Renal cortex interstitium (tissue), 11 donors: ENCODE measurements around the gene SLCO2B1. TPM values are rescaled to one million over a fixed set of nuclear protein-coding genes. Genes with fewer than 3 reads are reported as not detected.

ENCODE experiments used
- DNase-seq, 11 donors: peaks; one replicate each; pipeline ENCODE4 v3.0.0-alpha.2; 2013; ENCODE audit warnings: low read depth in 9 of 11, low spot score in 4 of 11; ENCODE audit errors: extremely low read depth in 1 of 11
- polyA plus RNA-seq, 3 donors: library from polyadenylated mRNA; unstranded; fragments of 120-200 nt; gene quantifications; one replicate each; pipeline ENCODE4 v1.2.1, GENCODE V29; 2013; ENCODE audit not compliant: insufficient read length in 3 of 3

The SLCO2B1 gene
- polyA plus RNA-seq, 3 donors = 7.5 to 11.6 (median 11.3) TPM

GRCh38 chr11:75184051-75184450 is 33.1 kb downstream of the SLCO2B1 start:
- DNase-seq = no peak

- DNase-seq = no peak
Measured at GRCh38 chr11:75184757-75185425, 34.0 kb downstream of the SLCO2B1 start.

- no peak for DNase-seq
Measured at GRCh38 chr11:75185866-75186265, 35.0 kb downstream of the SLCO2B1 start.

- DNase-seq = no peak
Measured at GRCh38 chr11:75186999-75187398, 36.1 kb downstream of the SLCO2B1 start.

GRCh38 chr11:75188671-75189070 is 37.8 kb downstream of the SLCO2B1 start:
- DNase-seq = no peak

GRCh38 chr11:75189108-75189507 is 38.2 kb downstream of the SLCO2B1 start:
- DNase-seq = no peak

- no peak for DNase-seq
Measured at GRCh38 chr11:75189911-75190310, 39.0 kb downstream of the SLCO2B1 start.

GRCh38 chr11:75190652-75191329 is 39.9 kb downstream of the SLCO2B1 start:
- no peak for DNase-seq

GRCh38 chr11:75191330-75191717 is 40.4 kb downstream of the SLCO2B1 start:
- DNase-seq = peak in 1 of 11 donors; percentile 28

- DNase-seq = no peak
Measured at GRCh38 chr11:75193271-75193670, 42.4 kb downstream of the SLCO2B1 start.

- DNase-seq = no peak
Measured at GRCh38 chr11:75193711-75194110, 42.8 kb downstream of the SLCO2B1 start.

- no peak for DNase-seq
Measured at GRCh38 chr11:75194147-75194546, 43.2 kb downstream of the SLCO2B1 start.

GRCh38 chr11:75195167-75195962 is 44.5 kb downstream of the SLCO2B1 start:
- DNase-seq = no peak

GRCh38 chr11:75196426-75196825 is 45.5 kb downstream of the SLCO2B1 start:
- no peak for DNase-seq

- DNase-seq = no peak
Measured at GRCh38 chr11:75197512-75198277, 46.8 kb downstream of the SLCO2B1 start.

- no peak for DNase-seq
Measured at GRCh38 chr11:75198278-75198973, 47.5 kb downstream of the SLCO2B1 start.

- DNase-seq = no peak
Measured at GRCh38 chr11:75199412-75199955, 48.6 kb downstream of the SLCO2B1 start.

GRCh38 chr11:75200051-75200450 is 49.1 kb downstream of the SLCO2B1 start:
- no peak for DNase-seq
